Suppressor macrophage treated with lipopolysaccharide for 4 hours (primary cell): ENCODE measurements around the gene HEXIM1.

Experiments used
- DNase-seq: peaks from one replicate; pipeline ENCODE4 v3.0.0-alpha.2; 2020

Gene HEXIM1

GRCh38 chr17:45148183-45149036 is at the start of gene HEXIM1:
Gene HEXIM1 (plus strand): TSS chr17:45148475. CDS start chr17:45149191, 716 bp downstream.
- DNase-seq = peak; percentile 100

- DNase-seq = peak; percentile 80
Measured at GRCh38 chr17:45098869-45099616, 49.2 kb upstream of the HEXIM1 start.

GRCh38 chr17:45101546-45101882 is 46.8 kb upstream of the HEXIM1 start:
- no peak for DNase-seq

- DNase-seq = no peak
Measured at GRCh38 chr17:45101883-45102811, 46.1 kb upstream of the HEXIM1 start.

GRCh38 chr17:45102856-45103255 is 45.4 kb upstream of the HEXIM1 start:
- no peak for DNase-seq

GRCh38 chr17:45103269-45103795 is 44.9 kb upstream of the HEXIM1 start:
- no peak for DNase-seq

GRCh38 chr17:45104029-45104428 is 44.2 kb upstream of the HEXIM1 start:
- DNase-seq = no peak

- no peak for DNase-seq
Measured at GRCh38 chr17:45104497-45104896, 43.8 kb upstream of the HEXIM1 start.

- no peak for DNase-seq
Measured at GRCh38 chr17:45104907-45105624, 43.2 kb upstream of the HEXIM1 start.

- no peak for DNase-seq
Measured at GRCh38 chr17:45106096-45106495, 42.2 kb upstream of the HEXIM1 start.

GRCh38 chr17:45106582-45106981 is 41.7 kb upstream of the HEXIM1 start:
- no peak for DNase-seq

- DNase-seq = no peak
Measured at GRCh38 chr17:45107293-45108010, 40.8 kb upstream of the HEXIM1 start.

- no peak for DNase-seq
Measured at GRCh38 chr17:45108051-45108450, 40.2 kb upstream of the HEXIM1 start.

- DNase-seq = no peak
Measured at GRCh38 chr17:45108595-45109521, 39.4 kb upstream of the HEXIM1 start.

- DNase-seq = no peak
Measured at GRCh38 chr17:45110676-45111611, 37.3 kb upstream of the HEXIM1 start.

GRCh38 chr17:45111850-45112249 is 36.4 kb upstream of the HEXIM1 start:
- no peak for DNase-seq

- DNase-seq = no peak
Measured at GRCh38 chr17:45112559-45113423, 35.5 kb upstream of the HEXIM1 start.

GRCh38 chr17:45113424-45113754 is 34.9 kb upstream of the HEXIM1 start:
- no peak for DNase-seq
